Activated CD8-positive, alpha-beta memory T cell treated with anti-CD3 and anti-CD28 coated beads, Interleukin-2, amount 50 U/mL, for 1 hour (primary cell): ENCODE measurements around the gene PSTPIP2.
"Not testable (repeated sequence)": the region's sequence is repeated elsewhere in the genome, so short reads cannot be mapped to it uniquely, and the experiment has no call there.

Experiments
- DNase-seq: peaks from one replicate; pipeline ENCODE4 v3.0.0-alpha.2; 2020; ENCODE audit errors: extremely low read depth

Gene PSTPIP2

GRCh38 chr18:46069524-46069923, 2.5 kb downstream of the PSTPIP2 start:
- DNase-seq, result no peak

GRCh38 chr18:46068763-46069162, 3.3 kb downstream of the PSTPIP2 start:
- DNase-seq, result no peak

DNA sequence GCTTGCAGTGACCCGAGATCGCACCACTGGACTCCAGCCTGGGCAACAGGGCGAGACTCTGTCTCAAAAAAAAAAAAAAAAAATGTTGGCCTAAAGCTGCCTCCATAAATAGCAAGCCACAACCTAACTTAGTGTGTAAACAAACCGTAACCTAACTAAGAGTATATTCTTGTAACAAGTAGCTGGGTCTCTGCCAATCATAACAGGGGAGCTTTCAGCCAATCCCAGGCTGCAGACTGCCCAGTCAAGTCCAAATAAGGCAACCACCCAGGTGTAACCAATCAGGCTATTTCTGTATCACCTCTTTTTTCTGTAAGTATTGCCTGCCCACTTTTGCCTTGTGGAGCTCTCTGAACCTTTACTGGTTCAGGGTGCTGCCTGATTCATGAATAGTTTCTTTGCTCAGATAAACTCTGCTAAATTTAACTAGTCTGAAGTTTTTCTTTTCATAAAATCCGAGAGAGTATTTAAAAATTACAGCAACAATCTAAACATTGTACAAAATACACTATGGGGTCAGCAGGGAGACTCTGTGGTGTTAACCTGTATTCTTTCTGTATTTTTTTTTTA, 4.5 kb downstream of the PSTPIP2 start:
- no peak for DNase-seq

DNA sequence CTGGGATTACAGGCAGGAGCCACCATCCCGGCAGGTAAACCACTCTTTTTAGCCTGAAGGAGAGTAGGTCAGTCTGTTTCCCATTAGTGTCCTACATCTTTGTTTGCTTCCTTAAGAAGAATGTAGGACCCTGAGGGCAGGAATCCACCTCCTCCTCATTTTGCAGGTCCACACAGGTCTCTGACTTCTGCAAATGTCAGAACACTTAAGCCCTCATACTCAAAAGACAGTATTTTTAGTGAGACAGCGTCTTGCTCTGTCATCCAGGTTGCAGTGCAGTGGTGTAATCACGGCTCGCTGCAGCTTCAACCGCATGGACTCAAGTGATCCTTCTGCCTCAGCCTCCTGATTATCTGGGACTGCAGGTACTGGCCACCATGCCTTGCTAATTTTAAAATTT, 9.3 kb downstream of the PSTPIP2 start:
- DNase-seq, result no peak

DNA sequence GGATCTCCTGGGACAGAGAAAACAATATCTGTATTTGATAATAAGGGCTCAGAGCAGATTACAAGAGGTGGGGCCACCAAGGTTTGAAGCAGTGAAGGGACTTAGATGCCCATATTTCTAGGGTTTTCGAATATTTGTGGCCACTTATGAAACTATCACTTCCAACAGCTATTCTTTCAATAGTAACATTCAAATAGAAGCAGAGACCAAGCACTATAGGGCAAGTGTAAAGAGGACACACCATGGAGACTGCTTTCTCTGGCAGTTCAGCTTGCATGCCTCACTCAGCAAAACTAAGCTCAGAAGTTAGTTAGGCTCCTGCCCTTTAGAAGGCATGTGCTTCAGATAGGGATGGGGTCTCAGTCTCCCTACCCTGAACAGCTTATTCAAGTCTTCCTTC, 10.3 kb downstream of the PSTPIP2 start:
- DNase-seq, result no peak

- no peak for DNase-seq
Measured at GRCh38 chr18:46061387-46061786, 10.7 kb downstream of the PSTPIP2 start.

DNA sequence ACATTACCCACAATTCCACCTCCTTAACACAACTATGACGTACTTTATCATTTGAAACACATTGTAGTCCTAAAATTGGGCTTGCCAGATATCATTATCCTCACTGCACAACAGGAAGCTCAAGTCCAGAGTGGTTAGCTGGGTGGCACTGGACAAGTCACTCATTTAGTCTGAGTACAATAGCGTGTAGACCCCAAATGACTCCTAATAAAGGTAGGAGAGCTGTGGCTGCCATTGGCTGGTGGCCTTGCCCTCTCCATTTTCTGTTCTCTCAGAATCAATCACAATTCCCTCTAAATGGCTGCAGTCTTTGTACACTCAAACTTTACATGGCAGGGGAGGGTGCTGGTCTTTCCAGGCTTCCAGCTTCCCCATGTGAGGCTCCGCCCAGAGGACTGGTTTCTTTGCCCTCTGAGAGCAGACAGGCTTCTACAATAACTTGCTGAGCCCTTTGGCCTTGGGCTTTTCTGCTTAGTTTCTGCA, 11.7 kb downstream of the PSTPIP2 start:
- no peak for DNase-seq

GRCh38 chr18:46055838-46056230, 16.2 kb downstream of the PSTPIP2 start:
- no peak for DNase-seq

DNA sequence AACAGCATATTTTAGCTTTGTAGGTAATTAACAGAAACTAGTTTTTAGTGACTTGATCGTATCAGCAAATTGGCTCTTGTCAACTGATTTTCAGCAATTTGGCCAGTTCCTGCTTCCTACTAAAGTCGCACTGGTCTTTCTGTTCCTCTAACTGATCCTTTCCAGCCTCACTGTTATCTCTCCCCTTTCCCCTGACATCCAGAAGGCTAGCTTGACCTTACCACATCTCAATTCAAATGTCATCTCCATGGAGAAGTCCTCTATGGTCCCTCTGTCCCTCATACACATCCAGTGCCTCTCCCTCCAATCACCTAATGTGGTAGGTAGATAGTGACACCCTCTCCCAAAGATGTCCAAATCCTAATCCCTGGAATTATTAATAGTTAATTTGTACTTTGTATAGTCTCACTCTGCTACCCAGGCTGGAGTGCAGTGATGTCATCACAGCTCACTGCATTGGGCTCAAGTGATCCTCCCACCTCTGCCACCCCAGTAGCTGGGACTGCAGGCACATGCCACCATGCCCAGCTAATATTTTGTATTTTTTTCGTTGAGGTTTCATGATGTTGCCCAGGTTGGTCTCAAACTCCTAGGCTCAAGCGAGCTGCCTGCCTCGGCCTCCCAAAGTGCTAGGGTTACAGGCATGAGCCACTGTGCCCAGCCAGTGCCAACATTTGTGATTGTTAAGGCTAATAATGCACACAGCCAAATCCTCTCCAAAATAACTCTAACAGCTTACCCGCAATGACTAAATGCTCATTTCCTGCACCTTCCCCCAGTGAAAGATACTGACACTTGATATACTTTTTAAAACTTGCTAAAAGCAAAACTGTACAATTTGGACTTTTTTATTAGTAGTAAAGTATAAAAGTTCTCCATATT, 16.9 kb downstream of the PSTPIP2 start:
- no peak for DNase-seq

GRCh38 chr18:46053368-46054095, 18.5 kb downstream of the PSTPIP2 start:
- DNase-seq, result no peak

DNA sequence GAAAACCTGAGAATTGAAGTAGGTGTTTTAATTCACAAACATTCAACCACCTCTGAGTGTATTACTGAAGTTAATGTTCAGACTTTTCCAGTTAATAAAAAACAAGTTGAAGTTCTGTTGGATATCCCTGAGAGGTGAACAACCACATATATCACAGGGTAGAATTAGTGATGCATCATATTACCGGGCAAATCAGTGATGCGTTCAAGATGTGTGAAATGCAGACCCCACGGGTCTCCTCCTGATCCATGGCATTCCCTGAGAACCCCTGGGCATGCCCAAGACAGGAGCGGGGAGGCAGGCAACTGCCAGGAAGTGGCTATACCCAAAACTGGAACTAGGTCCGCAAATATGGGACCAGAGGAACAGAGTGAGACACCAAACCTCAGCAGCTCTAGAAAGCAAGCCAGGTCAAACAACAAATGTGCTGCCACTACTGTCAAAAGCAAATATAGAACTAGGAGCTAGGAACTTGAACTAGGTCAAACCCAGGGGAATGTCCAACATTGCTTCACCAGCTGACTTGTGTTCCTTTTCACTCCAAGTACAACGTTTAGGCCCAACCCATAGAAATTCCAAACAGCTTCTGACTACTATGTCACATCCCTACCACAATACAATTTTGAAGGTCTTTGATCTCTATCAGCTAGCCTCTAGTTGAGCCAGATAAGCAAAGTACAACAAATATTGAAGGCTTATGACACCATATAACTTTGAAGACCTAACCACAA, 20.2 kb downstream of the PSTPIP2 start:
- no peak for DNase-seq

DNA sequence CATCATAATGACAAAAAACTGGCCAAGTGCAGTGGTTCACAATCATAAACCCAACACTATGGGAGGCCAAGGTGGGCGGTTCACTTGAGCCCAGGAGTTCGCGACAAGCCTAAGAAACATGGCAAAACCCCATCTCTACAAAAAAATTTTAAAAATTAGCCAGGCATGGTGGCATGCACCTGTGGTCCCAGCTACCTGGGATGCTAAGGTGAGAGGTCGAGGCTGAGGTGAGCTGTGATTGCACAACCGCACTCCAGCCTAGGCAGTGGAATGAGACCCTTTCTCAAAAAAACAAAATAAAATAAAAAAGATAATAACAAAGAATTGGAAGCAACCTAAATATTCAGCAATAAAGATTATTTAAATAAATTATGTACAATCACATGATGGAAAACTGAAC, 21.8 kb downstream of the PSTPIP2 start:
- DNase-seq, result no peak

GRCh38 chr18:46048641-46049040, 23.4 kb downstream of the PSTPIP2 start:
- DNase-seq, result no peak

DNA sequence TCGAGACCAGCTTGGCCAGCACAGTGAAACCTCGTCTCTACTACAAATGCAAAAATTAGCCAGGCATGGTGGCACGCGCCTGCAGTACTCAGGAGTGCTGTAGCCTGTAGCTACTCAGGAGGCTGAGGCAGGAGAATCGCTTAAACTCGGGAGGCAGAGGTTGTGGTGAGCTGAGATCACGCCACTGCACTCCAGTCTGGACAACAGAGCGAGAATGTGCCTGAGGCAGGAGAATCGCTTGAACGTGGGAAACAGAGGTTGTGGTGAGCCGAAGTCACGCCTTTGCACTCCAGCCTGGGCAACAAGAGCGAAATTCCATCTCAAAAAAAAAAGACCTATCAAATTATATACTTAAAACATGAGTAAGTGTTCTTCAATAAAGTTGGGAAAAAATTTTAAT, 24.7 kb downstream of the PSTPIP2 start:
- not testable (repeated sequence) for DNase-seq

- no peak for DNase-seq
Measured at GRCh38 chr18:46046688-46047087, 25.4 kb downstream of the PSTPIP2 start.

- DNase-seq, result no peak
Measured at GRCh38 chr18:46046126-46046525, 25.9 kb downstream of the PSTPIP2 start.

GRCh38 chr18:46042571-46043123, 29.4 kb downstream of the PSTPIP2 start:
- no peak for DNase-seq

DNA sequence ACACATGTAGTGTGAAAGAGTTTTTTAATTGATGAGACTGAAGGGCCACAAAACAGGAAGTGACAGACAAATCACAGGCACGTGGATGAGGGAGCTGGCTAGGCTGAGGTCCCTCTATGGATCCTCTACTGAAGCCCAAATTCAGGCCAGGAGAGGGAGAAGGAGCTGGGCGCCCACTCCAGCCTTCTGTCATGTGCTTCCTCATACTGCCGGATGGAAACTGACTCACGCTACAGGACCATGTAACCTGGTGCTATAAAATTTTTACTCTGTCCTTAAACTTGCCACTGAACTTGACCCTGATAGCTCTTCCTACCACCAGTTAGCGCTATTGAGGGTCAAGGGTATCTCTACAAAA, 31.3 kb downstream of the PSTPIP2 start:
- DNase-seq, result no peak

GRCh38 chr18:46040033-46040746, 31.9 kb downstream of the PSTPIP2 start:
- DNase-seq, result no peak

DNA sequence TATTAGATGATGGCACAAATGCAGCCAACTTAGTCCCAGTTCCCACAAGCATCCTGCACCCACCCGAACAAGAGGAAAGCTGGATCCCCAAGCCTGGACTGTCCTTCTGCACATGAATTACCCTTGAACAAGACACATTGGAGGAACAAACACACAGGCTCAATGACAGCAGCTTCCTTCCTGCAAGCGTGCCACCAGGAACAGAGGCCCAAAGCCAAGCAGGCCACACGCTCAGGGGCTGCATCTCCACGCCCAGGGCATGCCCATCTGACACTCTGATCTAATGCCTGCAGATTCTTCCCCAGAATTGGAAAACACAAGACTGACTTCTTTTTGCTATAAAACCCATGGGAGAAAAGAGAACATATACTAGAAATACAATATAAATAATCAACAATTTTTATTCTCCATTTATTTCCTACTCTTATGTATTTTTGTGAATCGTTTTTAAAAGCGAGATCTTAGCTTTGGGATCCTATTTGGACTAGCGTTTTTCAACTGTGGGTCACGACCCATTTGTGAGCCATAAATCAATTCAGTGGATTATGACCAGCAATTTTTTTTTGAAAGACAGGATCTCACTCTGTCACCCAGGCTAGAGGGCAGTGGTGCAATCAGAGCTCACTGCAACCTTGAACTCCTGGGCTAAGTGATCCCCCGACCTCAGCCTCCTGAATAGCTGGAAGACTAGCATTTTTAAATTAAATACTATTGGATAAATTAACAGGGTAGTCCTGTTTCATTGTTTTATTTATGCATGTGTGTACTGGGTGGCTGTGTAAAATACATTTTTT, 34.4 kb downstream of the PSTPIP2 start:
- DNase-seq, result no peak
